GM18511 (cell line): ENCODE results near the gene ACBD5.

Experiments
- ATAC-seq: cut with Tn5 transposase; IDR thresholded peaks from one replicate; pipeline ENCODE4 v1.9.1; 2021; ENCODE audit warnings: mild to moderate bottlenecking, moderate library complexity; ENCODE audit not compliant: unreplicated experiment

ACBD5 gene

GRCh38 chr10:27153329-27153728 lies 87.3 kb downstream of the ACBD5 start:
- no peak for ATAC-seq

- no peak for ATAC-seq
Measured at GRCh38 chr10:27152687-27153086, 87.9 kb downstream of the ACBD5 start.

GRCh38 chr10:27150261-27150660 lies 90.3 kb downstream of the ACBD5 start:
- no peak for ATAC-seq

- no peak for ATAC-seq
Measured at GRCh38 chr10:27147701-27148100, 92.9 kb downstream of the ACBD5 start.

GRCh38 chr10:27145937-27146336 lies 94.7 kb downstream of the ACBD5 start:
- ATAC-seq, result no peak
